ENCODE results near the gene TMEM256. TPM values are rescaled to one million over a fixed set of nuclear protein-coding genes. Genes with fewer than 3 reads are reported as not detected.

Gene TMEM256
- total and polyA plus RNA-seq, 2 donors (not counting 3 experiments of a cell fraction or from before 2014, with no cell fraction given), result 67.4 to 148 TPM

DNA sequence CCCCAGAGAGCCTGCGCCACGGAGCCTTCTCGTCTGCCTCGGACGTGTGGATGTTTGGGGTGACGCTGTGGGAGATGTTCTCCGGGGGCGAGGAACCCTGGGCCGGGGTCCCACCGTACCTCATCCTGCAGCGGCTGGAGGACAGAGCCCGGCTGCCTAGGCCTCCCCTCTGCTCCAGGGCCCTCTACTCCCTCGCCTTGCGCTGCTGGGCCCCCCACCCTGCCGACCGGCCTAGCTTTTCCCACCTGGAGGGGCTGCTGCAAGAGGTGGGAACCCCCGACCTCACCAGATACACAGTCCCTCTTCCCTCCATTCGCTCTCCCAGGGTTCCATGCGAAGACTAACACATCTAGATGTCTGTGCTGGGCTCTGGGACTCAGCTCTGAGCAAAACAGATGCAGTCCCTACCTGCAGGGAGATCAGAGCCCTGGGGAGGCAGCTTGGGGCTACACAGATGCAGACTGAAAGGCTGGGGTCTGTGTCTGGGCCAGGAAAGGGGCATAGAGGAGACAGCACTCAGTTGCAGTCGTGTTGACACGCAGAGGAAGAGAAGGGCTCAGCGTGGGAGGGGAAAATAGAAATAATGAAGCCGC, 19.3 kb downstream of the TMEM256 start:
- Histone ChIP-seq H3K9me3 (replicated peaks; ENCODE audit: control insufficient read depth, insufficient read depth, low read length) (no peaks in the 10 kb centered on the region), H3K4me2 (ENCODE audit: insufficient read depth, low read length) (peak overlapping the region; percentile 39), H4K20me1 (replicated peaks; ENCODE audit: control insufficient read depth, extremely low read depth, insufficient read depth, low read length) (no peaks in the 10 kb centered on the region), H2AFZ (ENCODE audit: low read depth, low read length) (peak overlapping the region; percentile 60), H3K36me3 (ENCODE audit: control insufficient read depth in 2 of 2, extremely low read depth in 1 of 2, insufficient read depth in 2 of 2, low read length in 2 of 2) (peaks cover 0 to 9% of the 10 kb centered on the region in 2 experiments), H3K27ac (ENCODE audit: insufficient read depth, low read depth, low read length) (no peak overlapping the region), H3K79me2 (ENCODE audit: control insufficient read depth, insufficient read depth, low read length) (no peaks in the 10 kb centered on the region), H3K27me3 (ENCODE audit: control insufficient read depth in 2 of 2, insufficient read depth in 2 of 2, low read length in 2 of 2) (peaks cover 25 to 27% of the 10 kb centered on the region in 2 experiments), H3K4me3 (replicated peaks in 1 of 3; ENCODE audit: insufficient read depth in 1 of 3, low read depth in 1 of 3, low read length in 3 of 3) (peak overlapping the region in 1 of 3 experiments; percentile 34), H3K9me1 (replicated peaks; ENCODE audit: control insufficient read depth, extremely low read depth, insufficient read depth, low read length) (no peaks in the 10 kb centered on the region), H3K4me1 (ENCODE audit: control insufficient read depth, extremely low read depth, insufficient read depth, low read length) (peaks cover 5% of the 10 kb centered on the region), H3K9ac (replicated peaks; ENCODE audit: extremely low read depth, insufficient read depth, low read length) (no peak overlapping the region)
- BruUV-seq (replicated peaks), result no TSS peak
- FAIRE-seq (no peak), DNase-seq (ENCODE audit: low read depth, low spot score) (no peak)
- CTCF ChIA-PET, result interaction anchor here (1.0 to 1.7 kb wide), 4 partner anchors 15 to 52 kb away, joined by 3 to 7 read pairs (median 4); partner anchors contain the start of gene TMEM256
- TF ChIP-seq EZH2 (IDR thresholded peaks at IDR 0.05; ENCODE audit: borderline replicate concordance, low read depth, low read length, severe bottlenecking), result no peak
- TF ChIP-seq, protein P1, sequence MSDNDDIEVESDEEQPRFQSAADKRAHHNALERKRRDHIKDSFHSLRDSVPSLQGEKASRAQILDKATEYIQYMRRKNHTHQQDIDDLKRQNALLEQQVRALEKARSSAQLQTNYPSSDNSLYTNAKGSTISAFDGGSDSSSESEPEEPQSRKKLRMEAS (IDR thresholded peaks at IDR 0.05; ENCODE audit: insufficient read depth, insufficient read length), result no peak
- no peak for TF ChIP-seq JUN (IDR thresholded peaks at IDR 0.05; ENCODE audit: borderline replicate concordance, insufficient read depth, insufficient read length, low read depth)
- TF ChIP-seq POLR2AphosphoS5 (IDR thresholded peaks at IDR 0.05; ENCODE audit: insufficient read depth, low read depth, low read length), result no peak
- TF ChIP-seq FOS (IDR thresholded peaks at IDR 0.05; ENCODE audit: borderline replicate concordance, insufficient read depth, low read length), result no peak
- TF ChIP-seq, protein P2, sequence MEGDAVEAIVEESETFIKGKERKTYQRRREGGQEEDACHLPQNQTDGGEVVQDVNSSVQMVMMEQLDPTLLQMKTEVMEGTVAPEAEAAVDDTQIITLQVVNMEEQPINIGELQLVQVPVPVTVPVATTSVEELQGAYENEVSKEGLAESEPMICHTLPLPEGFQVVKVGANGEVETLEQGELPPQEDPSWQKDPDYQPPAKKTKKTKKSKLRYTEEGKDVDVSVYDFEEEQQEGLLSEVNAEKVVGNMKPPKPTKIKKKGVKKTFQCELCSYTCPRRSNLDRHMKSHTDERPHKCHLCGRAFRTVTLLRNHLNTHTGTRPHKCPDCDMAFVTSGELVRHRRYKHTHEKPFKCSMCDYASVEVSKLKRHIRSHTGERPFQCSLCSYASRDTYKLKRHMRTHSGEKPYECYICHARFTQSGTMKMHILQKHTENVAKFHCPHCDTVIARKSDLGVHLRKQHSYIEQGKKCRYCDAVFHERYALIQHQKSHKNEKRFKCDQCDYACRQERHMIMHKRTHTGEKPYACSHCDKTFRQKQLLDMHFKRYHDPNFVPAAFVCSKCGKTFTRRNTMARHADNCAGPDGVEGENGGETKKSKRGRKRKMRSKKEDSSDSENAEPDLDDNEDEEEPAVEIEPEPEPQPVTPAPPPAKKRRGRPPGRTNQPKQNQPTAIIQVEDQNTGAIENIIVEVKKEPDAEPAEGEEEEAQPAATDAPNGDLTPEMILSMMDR (IDR thresholded peaks at IDR 0.05; ENCODE audit: extremely low read depth in 1 of 2, insufficient read depth in 1 of 2, low read depth in 1 of 2, low read length in 2 of 2), result no peak
- no peak for TF ChIP-seq GATA2 (IDR thresholded peaks at IDR 0.05; ENCODE audit: insufficient read depth, insufficient read length, low read depth, low read length)
- TF ChIP-seq POLR2A (IDR thresholded peaks at IDR 0.05; ENCODE audit: low read depth, low read length), result no peak
- no peak for TF ChIP-seq MYC (IDR thresholded peaks at IDR 0.05; ENCODE audit: low read depth, low read length)
- intact Hi-C loops (cut with micrococcal nuclease), result no loop called here
- dilution Hi-C loops (cut with MboI; ENCODE audit: extremely low pct_ligation_motif_present, low sequenced_read_pairs), result no loop called here
- POLR2A ChIA-PET, result no interaction called here

Data from endothelial cell of umbilical vein (primary cell).